Parathyroid adenoma (tissue), 2 donors: ENCODE results near the gene LEKR1.
"Not testable (repeated sequence)": the region's sequence is repeated elsewhere in the genome, so short reads cannot be mapped to it uniquely, and the experiment has no call there.

Experiments
- H2AFZ ChIP-seq: fragments of 300-600 bp; sonication (generic); one replicate; pipeline ENCODE4 v1.7.0; 2017; ENCODE audit warnings: antibody characterized with exemption, mild to moderate bottlenecking
- H3K27ac ChIP-seq: fragments of 300-600 bp; sonication (generic); one replicate; pipeline ENCODE4 v1.7.0; 2017
- H3K27me3 ChIP-seq: fragments of 300-600 bp; sonication (generic); one replicate; pipeline ENCODE4 v1.7.0; 2017; ENCODE audit warnings: low read length; ENCODE audit not compliant: control insufficient read depth, insufficient read depth
- H3K36me3 ChIP-seq: fragments of 300-600 bp; sonication (generic); one replicate; pipeline ENCODE4 v1.7.0; 2017; ENCODE audit warnings: low read length; ENCODE audit not compliant: control insufficient read depth, insufficient read depth
- H3K4me1 ChIP-seq: fragments of 300-600 bp; sonication (generic); one replicate; pipeline ENCODE4 v1.7.0; 2017; ENCODE audit warnings: control low read depth
- H3K4me2 ChIP-seq: fragments of 300-600 bp; sonication (generic); one replicate; pipeline ENCODE4 v1.7.0; 2017; ENCODE audit warnings: low read length
- H3K4me3 ChIP-seq: fragments of 300-600 bp; sonication (generic); one replicate; pipeline ENCODE4 v1.7.0; 2017; ENCODE audit warnings: low read depth, low read length
- H3K79me2 ChIP-seq: fragments of 300-600 bp; sonication (generic); one replicate; pipeline ENCODE4 v1.7.0; 2017; ENCODE audit warnings: control low read depth
- H3K9ac ChIP-seq: fragments of 300-600 bp; sonication (generic); one replicate; pipeline ENCODE4 v1.7.0; 2017; ENCODE audit warnings: mild to moderate bottlenecking
- H3K9me3 ChIP-seq: fragments of 300-600 bp; sonication (generic); one replicate; pipeline ENCODE4 v1.7.0; 2017; ENCODE audit warnings: low read length; ENCODE audit not compliant: control insufficient read depth
- TF ChIP-seq, protein P1 (sequence below): fragments of 300-600 bp; sonication (generic); IDR thresholded peaks from one replicate; pipeline ENCODE4 v1.7.0; 2017; ENCODE audit warnings: antibody characterized with exemption, mild to moderate bottlenecking
- donor health status: primary hyperparathyroidism.

Gene LEKR1

DNA sequence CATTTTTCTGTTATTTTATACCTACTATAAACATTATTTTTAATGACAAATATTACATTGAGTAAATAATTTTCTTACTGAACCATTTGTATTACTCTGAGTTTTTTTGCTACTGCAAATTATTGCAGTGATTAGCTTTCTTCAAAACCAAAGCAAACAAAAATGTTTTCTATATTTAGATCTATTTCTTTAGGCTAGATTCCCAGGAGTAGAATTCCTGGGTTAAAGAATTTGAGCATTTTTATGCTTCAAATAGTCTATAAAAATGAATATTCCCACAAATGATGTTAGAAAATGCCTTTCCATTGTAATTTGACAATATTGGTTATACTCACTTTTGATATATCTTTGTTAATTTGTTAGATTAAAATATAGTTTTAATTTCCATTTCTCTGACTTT lies 76.8 kb downstream of the LEKR1 start:
- no peak overlapping the region for H3K9ac ChIP-seq
- H3K4me3 ChIP-seq = no peak overlapping the region
- H3K27me3 ChIP-seq = no peaks in the 10 kb centered on the region
- H3K4me2 ChIP-seq = no peak overlapping the region
- H2AFZ ChIP-seq = no peak overlapping the region
- TF ChIP-seq, protein P1, sequence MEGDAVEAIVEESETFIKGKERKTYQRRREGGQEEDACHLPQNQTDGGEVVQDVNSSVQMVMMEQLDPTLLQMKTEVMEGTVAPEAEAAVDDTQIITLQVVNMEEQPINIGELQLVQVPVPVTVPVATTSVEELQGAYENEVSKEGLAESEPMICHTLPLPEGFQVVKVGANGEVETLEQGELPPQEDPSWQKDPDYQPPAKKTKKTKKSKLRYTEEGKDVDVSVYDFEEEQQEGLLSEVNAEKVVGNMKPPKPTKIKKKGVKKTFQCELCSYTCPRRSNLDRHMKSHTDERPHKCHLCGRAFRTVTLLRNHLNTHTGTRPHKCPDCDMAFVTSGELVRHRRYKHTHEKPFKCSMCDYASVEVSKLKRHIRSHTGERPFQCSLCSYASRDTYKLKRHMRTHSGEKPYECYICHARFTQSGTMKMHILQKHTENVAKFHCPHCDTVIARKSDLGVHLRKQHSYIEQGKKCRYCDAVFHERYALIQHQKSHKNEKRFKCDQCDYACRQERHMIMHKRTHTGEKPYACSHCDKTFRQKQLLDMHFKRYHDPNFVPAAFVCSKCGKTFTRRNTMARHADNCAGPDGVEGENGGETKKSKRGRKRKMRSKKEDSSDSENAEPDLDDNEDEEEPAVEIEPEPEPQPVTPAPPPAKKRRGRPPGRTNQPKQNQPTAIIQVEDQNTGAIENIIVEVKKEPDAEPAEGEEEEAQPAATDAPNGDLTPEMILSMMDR = no peak
- H3K9me3 ChIP-seq = no peaks in the 10 kb centered on the region
- no peaks in the 10 kb centered on the region for H3K79me2 ChIP-seq
- no peaks in the 10 kb centered on the region for H3K36me3 ChIP-seq
- no peaks in the 10 kb centered on the region for H3K4me1 ChIP-seq
- H3K27ac ChIP-seq = no peak overlapping the region

DNA sequence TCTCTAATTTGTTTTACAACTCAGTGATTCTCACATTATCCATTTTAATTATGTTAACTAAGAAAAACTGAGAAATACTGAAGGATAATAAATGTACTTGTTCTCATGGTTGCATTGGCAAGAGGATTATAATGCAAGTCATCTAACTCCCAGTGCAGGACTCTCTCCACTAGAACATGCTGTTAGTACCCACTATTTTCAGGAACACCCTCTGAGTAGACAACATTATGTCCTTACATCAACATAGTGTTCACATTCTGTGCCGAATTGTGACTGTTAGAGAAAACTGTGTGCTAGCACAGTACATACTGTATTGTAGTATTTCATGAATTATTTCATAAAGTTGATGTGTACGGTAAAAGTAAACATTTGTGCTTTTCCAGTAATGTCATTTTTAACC lies 80.1 kb downstream of the LEKR1 start:
- H2AFZ ChIP-seq = peak overlapping the region; percentile 8
- no peaks in the 10 kb centered on the region for H3K4me1 ChIP-seq
- H3K27me3 ChIP-seq = no peaks in the 10 kb centered on the region
- TF ChIP-seq, protein P1 = no peak
- no peaks in the 10 kb centered on the region for H3K79me2 ChIP-seq
- no peak overlapping the region for H3K4me2 ChIP-seq
- H3K27ac ChIP-seq = no peak overlapping the region
- H3K9me3 ChIP-seq = no peaks in the 10 kb centered on the region
- H3K9ac ChIP-seq = no peak overlapping the region
- no peak overlapping the region for H3K4me3 ChIP-seq
- H3K36me3 ChIP-seq = no peaks in the 10 kb centered on the region

- H2AFZ ChIP-seq = no peak overlapping the region
- no peak overlapping the region for H3K4me3 ChIP-seq
- no peaks in the 10 kb centered on the region for H3K36me3 ChIP-seq
- H3K9me3 ChIP-seq = no peaks in the 10 kb centered on the region
- H3K4me2 ChIP-seq = no peak overlapping the region
- H3K79me2 ChIP-seq = no peaks in the 10 kb centered on the region
- no peaks in the 10 kb centered on the region for H3K27me3 ChIP-seq
- H3K4me1 ChIP-seq = peaks cover 3% of the 10 kb centered on the region
- no peak overlapping the region for H3K27ac ChIP-seq
- H3K9ac ChIP-seq = no peak overlapping the region
- TF ChIP-seq, protein P1 = no peak
These were observed 82.2 kb downstream of the LEKR1 start for GRCh38 chr3:156908398-156908797.

- Histone ChIP-seq H3K4me1 (peaks cover 3% of the 10 kb centered on the region), H3K4me2 (no peak overlapping the region), H3K4me3 (no peak overlapping the region), H3K9ac (no peak overlapping the region), H3K27ac (no peak overlapping the region), H3K79me2 (no peaks in the 10 kb centered on the region), H2AFZ (no peak overlapping the region), H3K36me3 (no peaks in the 10 kb centered on the region), H3K9me3 (no peaks in the 10 kb centered on the region), H3K27me3 (no peaks in the 10 kb centered on the region)
- TF ChIP-seq, protein P1 = no peak
These were observed 83.9 kb downstream of the LEKR1 start for GRCh38 chr3:156910022-156910421.

GRCh38 chr3:156910831-156911230 lies 84.7 kb downstream of the LEKR1 start:
- H3K27me3 ChIP-seq, H3K4me1 ChIP-seq, H3K36me3 ChIP-seq, H3K27ac ChIP-seq, H3K4me3 ChIP-seq, H3K9me3 ChIP-seq, H3K79me2 ChIP-seq, H3K9ac ChIP-seq, H3K4me2 ChIP-seq: not testable (repeated sequence)
- peak overlapping the region; percentile 24 for H2AFZ ChIP-seq

DNA sequence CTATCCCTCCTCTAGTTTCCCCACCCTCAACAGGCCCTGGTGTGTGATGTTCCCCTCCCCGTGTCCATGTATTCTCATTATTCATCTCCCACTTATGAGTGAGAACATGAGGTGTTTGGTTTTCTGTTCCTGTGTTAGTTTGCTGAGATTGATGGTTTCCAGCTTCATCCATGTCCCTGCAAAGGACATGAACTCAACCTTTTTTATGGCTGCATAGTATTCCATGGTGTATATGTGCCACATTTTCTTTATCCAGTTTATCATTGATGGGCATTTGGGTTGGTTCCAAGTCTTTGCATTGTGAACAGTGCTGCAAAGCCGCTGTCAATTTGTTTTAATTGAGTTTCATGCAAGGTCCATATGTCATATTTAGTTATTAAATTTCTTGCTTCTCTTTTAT lies 88.1 kb downstream of the LEKR1 start:
- not testable (repeated sequence) for H3K4me1 ChIP-seq, H3K4me2 ChIP-seq, H3K79me2 ChIP-seq, H3K36me3 ChIP-seq, H3K9ac ChIP-seq, H2AFZ ChIP-seq, H3K4me3 ChIP-seq, H3K27ac ChIP-seq, H3K9me3 ChIP-seq, H3K27me3 ChIP-seq
